Measurements from ENCODE around the gene TBC1D10B.
A peak's percentile ranks its signal among the peaks of the same experiment; 100 is the strongest.
"Not testable (repeated sequence)": the region's sequence is repeated elsewhere in the genome, so short reads cannot be mapped to it uniquely, and the experiment has no call there.

TBC1D10B gene

DNA sequence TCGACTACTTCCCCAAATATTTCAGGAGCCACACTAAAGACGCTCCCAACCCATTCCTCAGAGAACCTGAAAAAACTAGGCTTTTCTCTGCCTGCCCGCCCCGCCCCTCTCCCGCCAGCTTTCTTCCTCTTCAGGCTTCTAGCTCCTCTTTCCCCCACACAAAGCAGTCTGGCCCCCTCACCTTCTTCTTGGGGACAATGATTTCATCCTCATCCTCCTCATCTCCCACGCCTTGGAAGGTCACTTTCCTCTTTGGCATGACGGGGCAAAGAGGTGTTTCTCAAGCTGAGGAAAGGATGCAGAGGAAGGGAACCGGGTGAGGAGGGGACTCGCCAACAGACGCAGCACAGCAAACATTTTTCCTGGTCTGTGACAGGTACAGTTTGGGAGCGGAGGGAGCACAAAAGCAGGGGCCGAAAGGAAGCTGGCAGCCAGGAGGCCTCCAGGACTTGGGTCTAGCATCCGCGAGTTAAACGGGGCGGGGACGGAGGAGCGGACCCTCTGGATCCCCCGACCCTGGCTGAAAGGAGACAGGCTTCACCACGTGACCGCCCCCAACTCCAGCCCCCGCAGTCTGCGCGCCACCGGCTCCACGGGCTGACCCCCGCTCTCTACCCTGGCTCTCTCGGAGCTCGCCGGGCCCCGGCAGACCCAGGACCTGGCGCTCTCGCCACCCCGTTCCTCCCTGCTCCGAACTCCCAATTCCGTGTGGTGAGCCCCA, 15.7 kb downstream of the TBC1D10B start:
- no peak for DNase-seq

DNA sequence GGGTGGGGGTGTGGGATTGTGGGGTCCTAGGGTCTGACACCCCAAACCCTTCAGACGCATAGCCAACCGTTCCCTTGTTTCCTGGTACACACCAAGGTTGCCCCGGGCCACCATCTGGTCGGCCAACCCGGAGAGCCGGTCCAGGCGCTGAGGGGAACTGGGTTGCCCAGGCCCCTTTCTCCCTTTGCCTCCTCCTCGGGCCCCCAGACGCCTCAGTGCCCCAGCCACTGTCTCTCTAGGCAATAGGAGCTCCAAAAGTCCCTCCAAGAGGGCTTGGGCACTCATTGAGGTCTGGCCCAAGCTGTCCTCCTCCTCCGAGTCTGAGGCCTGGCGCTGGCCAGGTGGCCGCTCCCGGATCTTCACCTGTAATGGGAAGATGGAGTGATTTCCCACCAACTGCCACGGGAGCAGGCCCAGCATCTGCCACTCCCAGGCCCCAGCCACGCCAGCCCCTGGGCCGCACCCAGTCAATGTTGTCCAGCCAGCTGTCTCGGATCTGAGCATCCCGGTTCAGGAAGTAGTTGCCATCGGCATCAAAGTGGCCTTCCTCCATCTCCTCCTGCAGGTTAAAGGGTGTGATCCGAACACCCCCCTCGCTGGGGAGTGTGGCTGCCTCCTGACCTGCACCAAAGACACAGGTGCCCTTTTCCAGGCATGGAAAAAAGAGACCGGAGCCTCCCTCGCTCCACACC, 16.7 kb downstream of the TBC1D10B start:
- no peak for DNase-seq

DNA sequence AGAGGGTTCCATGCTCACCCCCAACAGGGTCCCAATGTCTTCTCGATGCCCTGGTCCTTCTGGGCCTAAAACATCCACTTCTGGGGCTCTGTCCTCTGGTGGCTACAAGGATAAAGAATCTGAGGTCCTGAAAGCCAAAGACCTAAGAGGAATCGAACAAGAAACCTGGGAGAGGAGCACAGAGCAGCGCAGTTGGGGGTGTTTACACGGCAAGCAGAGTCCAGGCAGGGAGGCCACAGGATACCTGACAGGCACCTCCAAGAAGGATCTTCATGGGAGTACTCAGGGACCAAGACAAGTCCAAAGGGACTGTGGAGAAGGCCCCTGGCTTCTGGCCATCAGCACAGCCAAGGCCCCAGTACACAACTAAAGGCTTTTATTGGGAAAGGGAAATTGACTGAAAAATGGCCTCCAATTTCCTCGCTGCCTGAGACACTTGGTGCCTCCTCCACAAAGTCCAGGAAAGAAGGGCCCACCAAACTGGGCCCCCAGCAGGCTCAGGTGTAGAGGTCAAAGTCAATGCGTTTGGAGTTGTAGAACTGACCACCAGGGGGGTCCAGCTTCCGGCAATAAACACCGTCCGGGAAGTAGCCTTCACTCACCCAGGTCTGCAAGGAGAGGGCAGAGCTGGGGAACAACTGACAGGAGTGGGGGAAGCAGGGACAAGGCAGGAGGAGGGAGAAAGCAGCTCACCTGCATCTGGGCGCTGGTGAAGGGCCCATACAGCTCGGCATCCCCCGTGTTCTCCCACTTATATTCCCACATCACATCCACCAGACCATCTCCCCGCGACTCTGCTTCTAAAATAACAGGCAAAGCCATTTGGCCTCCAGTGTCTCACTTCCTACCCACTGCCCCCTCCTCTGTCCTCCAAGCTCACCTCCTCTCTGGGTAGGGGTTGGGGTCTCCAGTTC, 17.5 kb downstream of the TBC1D10B start:
- no peak for DNase-seq

DNA sequence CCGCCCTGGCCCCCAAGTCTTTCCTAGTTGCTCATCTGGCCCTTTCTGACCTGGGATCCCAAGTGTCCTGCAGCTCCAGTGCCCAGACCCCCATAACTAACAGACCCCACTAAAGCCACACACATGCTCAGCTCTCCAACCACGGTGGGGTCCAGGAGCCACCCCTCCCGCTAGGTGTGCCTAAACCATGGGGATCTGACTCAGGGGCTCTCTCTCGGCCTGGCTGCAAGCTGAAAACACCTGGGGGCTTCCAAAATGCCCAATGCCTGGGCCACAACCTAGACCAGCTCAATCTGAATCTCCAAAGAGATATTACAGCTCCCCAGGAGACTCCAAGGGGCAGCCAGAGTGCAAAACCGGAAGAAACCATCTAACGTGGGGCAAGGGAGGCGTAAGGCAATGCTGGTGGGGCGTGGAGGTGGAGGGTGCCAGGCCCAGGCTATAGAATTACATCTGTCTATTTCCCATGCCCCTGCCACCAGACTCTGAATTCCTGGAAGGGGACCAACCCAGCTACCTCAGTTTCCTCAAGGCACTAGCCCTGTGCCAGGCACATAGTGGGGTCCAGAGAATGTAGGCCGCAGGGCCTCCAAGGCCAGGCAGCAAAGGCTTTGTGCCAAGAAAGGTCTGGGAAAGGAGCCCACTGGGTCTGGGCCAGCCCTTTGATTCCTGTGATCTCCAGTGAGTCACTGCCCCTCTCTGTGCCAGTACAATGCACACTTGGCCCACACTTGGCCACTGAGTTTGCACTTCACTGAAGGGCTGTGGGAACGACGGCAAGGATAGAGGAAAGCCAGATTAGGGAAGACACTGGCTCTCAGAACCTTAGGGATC, 18.5 kb downstream of the TBC1D10B start:
- no peak for DNase-seq

DNA sequence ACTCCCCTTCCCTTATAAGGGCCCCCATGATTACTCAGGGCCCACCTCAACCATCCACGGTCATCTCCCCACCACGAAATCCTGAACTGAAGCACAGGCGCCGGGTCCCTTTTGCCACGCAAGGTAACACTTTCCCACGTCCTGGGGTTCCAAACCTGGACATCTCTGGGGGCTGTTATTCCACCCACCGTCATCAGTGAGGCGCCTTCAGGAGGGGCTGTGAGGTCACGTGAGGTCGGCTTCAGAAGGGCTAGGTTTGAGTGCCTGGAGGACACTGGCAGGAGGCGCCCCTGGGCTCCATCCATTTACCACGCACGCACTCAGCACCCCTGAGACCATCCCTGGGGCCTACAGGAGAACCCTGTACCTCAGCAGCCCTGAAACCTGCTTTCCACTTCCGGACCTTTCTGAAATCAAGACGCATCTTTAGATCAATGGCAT, 19.3 kb downstream of the TBC1D10B start:
- DNase-seq, result no peak

- DNase-seq, result no peak
These were observed 20.0 kb downstream of the TBC1D10B start for GRCh38 chr16:30350134-30350871.

GRCh38 chr16:30349675-30350074, 20.6 kb downstream of the TBC1D10B start:
- no peak for DNase-seq

DNA sequence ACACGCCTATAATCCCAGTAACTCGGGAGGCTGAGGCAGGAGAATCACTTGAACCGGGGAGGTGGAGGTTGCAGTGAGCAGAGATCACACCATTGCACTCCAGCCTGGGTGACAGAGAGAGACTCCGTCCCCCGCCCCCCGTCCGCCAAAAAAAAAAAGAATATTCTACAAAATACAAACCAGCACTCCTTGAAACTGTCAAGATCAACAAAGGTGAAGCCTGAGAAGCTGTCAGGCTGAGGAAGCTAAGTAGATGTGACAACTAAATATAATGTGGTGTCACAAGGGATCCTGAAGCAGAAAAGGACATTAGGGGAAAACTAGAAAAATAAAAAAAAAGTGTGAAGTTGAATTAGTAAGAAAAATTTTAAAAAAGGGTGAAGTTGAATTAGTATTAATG, 21.4 kb downstream of the TBC1D10B start:
- no peak for DNase-seq

DNA sequence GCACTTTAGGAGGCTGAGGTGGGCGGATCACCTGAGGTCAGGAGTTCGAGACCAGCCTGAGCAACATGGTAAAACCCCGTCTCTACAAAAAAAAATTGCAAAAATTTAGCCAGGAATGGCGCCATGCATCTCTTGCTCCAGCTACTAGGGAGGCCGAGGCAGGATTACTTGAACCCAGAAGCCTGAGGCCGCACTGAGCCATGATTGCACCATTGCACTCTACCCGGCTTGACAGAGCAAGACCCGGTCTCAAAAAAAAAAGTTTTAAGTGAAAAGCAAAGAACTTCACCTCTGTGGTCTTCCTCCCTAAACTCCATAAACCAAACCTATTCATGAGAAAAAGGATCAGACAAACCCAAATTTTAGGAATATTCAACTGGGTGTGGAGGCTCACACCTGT, 22.2 kb downstream of the TBC1D10B start:
- no peak for DNase-seq

DNA sequence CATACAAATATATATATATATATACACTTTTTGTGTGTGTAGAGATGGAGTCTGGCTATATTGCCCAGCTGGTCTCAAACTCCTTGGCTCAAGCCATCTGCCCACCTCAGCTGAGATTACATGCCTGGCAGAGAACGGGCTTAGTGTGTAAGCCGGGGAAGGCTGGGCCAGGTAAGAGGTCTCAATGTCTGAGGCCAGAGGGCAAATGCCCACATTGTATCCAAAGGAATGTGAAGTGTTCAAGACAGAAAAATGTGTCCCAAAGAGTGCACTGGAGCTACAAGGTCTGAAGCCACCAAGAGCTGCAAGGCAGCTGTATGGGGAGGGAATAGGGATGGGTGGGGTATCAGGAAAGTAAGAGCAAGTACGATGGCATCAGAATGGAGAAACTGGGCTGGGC, 24.0 kb downstream of the TBC1D10B start:
- DNase-seq, result no peak

DNA sequence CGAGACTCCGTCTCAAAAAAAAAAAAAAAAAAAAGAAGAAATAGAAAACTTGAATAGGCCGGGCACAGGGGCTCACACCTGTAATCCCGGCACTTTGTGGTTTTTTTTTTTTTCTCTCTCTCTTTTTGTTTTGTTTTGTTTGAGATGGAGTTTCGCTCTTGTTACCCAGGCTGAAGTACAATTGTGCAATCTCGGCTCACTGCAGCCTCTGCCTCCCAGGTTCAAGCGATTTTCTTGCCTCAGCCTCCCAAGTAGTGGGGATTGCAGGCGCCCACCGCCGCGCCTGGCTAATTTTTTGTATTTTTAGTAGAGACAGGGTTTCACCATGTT, 26.8 kb downstream of the TBC1D10B start:
- not testable (repeated sequence) for DNase-seq

DNA sequence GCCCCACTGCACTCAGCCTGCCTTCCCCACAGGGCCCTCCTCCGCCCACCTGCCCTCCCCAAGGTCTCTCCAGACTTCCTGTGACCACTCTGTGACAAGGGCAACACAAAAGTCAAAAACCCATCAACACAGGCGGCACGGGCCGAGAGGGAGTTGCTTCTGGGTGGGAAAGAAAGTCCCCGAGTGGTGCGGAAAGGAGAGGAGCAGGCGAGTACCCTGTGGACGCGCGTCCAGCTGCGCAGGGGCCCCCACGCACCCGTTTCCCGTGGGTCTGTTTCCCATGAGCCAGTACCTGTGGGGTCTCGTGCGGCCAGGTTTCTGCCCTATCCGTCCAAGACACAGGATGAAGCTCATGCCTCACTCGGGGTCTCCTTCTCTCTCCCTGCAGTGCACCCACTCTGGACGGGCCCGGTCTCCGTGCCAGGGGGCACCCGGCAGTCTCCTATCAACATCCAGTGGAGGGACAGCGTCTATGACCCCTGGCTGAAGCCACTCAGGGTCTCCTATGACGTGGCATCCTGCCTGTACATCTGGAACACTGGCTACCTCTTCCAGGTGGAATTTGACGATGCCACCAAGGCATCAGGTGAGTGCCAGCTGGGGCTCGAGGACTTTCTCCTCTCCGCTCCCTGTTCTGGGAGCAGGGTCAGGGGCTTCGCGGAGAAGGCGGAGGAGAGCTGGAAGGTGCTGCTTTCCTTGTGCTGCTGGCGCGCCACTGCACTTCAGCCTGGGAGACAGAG, 27.4 kb downstream of the TBC1D10B start:
- no peak for DNase-seq

DNA sequence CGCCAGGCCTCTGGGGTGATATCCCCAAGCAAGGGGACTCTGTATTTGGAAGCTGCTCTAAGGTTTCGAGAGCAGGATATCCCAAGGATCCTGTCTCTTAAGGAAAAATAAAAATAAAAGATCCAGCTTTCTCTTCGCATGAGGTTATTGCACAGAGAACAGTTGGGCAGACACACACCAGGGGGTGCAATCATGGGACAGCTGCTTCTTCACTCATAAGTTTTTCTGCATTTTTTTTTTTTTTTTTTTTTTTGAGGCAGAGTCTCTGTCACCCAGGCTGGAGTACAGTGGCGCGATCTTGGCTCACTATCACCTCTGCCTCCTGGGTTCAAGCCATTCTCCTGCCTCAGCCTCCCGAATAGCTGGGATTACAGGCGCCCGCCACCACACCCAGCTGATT, 28.3 kb downstream of the TBC1D10B start:
- not testable (repeated sequence) for DNase-seq

DNA sequence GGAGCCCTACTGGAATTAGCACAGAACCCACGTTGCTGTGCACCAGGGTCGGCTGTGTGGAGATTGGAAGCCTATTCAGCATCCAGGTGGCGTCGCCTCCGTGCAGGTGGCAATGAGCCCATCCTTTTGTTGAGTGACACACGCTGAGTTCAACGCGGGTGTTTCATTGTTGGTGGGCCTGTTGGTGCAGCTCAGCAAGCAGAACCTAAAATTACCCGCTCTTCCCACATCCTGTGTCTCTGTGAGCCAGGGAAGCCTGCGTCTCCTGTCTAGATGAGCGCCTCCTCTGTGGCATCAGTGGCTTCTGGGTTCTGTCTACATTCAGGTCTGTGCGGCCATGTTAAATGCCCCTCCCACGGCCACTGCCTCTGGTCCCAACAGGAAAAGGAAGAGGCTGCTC, 29.7 kb downstream of the TBC1D10B start:
- no peak for DNase-seq

- DNase-seq, result not testable (repeated sequence)
These were observed 31.6 kb downstream of the TBC1D10B start for GRCh38 chr16:30338715-30339114.

GRCh38 chr16:30337964-30338357, 32.3 kb downstream of the TBC1D10B start:
- DNase-seq, result not testable (repeated sequence)

- no peak for DNase-seq
These were observed 34.5 kb downstream of the TBC1D10B start for GRCh38 chr16:30335598-30336474.

GRCh38 chr16:30335028-30335597, 35.2 kb downstream of the TBC1D10B start:
- peak; percentile 79 for DNase-seq

- peak; percentile 84 for DNase-seq
These were observed 35.8 kb downstream of the TBC1D10B start for GRCh38 chr16:30334473-30334989.
